ENCODE measurements around the gene NPR1. TPM values are rescaled to one million over a fixed set of nuclear protein-coding genes. Genes with fewer than 3 reads are reported as not detected.
A peak's percentile ranks its signal among the peaks of the same experiment; 100 is the strongest.

Gene NPR1
- total RNA-seq, 3 donors from 2014 or later = 19.9 to 134 (median 46.5) TPM

DNA sequence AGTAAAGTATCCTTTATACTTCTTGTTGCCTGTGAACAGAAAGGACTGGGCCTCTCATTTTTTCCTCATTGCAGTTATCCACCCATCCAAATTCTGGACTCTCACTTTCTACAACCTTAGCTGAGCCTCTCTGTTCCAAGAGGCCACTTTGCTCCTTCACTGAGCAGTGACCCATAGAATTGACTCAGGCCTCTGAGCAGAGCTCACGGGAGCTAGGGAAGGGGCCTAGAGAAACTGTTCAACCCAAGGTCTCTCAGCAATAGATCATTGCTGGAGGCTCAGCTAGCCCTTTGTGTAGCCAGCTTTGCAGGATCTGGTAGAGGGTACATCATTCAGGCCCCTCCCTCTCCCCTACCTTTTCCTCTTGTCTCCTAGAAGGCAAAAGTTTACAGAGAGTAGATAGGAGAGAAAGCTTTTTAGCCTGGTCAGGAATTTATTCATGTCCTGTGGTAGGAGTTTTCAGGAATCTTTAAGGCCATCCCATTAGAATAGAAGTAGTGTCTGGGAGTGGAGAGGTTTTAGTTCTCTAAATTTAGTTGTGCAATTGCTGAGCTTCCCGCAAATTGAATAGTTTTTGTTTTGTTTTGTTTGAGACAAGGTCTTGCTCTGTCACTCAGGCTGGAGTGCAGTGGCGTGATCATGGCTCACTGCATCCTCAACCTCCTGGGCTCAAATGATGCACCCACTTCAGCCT, 56.1 kb downstream of the NPR1 start:
- no peak for DNase-seq (ENCODE audit: low spot score in 2 of 2)

DNA sequence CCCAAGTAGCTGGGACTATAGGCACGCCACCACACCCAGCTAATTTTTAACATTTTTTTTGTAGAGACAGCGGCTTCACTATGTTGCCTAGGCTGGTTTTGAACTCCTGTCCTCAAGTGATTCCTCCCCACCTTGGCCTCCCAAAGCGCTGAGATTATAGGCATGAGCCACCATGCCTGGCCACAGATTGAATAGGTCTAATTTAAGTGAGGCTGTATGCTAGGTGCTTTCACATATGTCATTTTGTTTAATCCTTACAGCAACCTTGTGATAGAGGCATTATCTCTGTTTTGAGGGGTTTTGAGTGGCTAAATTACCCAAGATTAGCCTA, 56.6 kb downstream of the NPR1 start:
- H3K9me3 ChIP-seq = no peaks in the 10 kb centered on the region
- H3K4me3 ChIP-seq = no peak overlapping the region
- H3K27me3 ChIP-seq = no peaks in the 10 kb centered on the region
- intact Hi-C loops (cut with DNase I; ENCODE audit: low total_unique reads) = no loop called here
- H3K36me3 ChIP-seq = no peaks in the 10 kb centered on the region
- no peak for DNase-seq (ENCODE audit: low spot score in 2 of 2)
- no peaks in the 10 kb centered on the region for H3K4me1 ChIP-seq
- TF ChIP-seq POLR2AphosphoS5 (IDR thresholded peaks at IDR 0.05) = no peak
- TF ChIP-seq, protein P1, sequence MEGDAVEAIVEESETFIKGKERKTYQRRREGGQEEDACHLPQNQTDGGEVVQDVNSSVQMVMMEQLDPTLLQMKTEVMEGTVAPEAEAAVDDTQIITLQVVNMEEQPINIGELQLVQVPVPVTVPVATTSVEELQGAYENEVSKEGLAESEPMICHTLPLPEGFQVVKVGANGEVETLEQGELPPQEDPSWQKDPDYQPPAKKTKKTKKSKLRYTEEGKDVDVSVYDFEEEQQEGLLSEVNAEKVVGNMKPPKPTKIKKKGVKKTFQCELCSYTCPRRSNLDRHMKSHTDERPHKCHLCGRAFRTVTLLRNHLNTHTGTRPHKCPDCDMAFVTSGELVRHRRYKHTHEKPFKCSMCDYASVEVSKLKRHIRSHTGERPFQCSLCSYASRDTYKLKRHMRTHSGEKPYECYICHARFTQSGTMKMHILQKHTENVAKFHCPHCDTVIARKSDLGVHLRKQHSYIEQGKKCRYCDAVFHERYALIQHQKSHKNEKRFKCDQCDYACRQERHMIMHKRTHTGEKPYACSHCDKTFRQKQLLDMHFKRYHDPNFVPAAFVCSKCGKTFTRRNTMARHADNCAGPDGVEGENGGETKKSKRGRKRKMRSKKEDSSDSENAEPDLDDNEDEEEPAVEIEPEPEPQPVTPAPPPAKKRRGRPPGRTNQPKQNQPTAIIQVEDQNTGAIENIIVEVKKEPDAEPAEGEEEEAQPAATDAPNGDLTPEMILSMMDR (IDR thresholded peaks at IDR 0.05) = no peak
- TF ChIP-seq POLR2A (IDR thresholded peaks at IDR 0.05) = no peak
- peak overlapping the region in 1 of 2 donors; percentile 58 for H3K27ac ChIP-seq

More for the DNA sequence above, 56.1 kb downstream of the NPR1 start:
- H3K27me3 ChIP-seq = no peaks in the 10 kb centered on the region
- no peaks in the 10 kb centered on the region for H3K9me3 ChIP-seq
- no peak overlapping the region for H3K4me3 ChIP-seq
- H3K4me1 ChIP-seq = peaks cover 0 to under 1% of the 10 kb centered on the region in 2 donors
- intact Hi-C loops (cut with DNase I; ENCODE audit: low total_unique reads) = no loop called here
- TF ChIP-seq POLR2AphosphoS5 (IDR thresholded peaks at IDR 0.05) (no peak), POLR2A (IDR thresholded peaks at IDR 0.05) (no peak)
- TF ChIP-seq, protein P1 (IDR thresholded peaks at IDR 0.05) = no peak
- H3K27ac ChIP-seq = peak overlapping the region; percentile 0 to 58
- H3K36me3 ChIP-seq = no peaks in the 10 kb centered on the region

DNA sequence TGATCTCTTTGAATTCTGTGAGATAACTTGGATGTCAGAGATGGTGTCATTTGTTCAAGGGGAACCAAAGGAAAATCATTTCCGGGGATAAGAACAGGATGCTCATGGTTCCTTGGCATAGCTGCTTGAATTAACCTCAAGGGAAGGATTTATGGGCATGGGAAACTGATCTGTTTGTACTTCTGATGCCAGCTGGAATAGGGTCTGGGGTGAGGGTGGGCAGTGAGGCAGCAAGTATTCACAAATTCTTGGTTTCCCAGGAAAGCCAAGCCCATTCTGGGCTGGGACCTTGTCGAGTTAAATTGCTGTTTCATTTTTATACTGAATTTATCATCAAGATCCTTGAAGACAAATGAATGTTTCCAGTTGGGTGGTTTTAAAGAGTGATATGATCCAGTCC, 63.5 kb downstream of the NPR1 start:
- intact Hi-C loops (cut with DNase I; ENCODE audit: low total_unique reads) = loop anchor here (2.0 kb wide), 1 partner anchor 29 kb away; no protein-coding TSS in a partner anchor
- Histone ChIP-seq H3K9me3 (no peaks in the 10 kb centered on the region), H3K36me3 (no peaks in the 10 kb centered on the region), H3K4me3 (no peak overlapping the region), H3K4me1 (no peaks in the 10 kb centered on the region), H3K27me3 (no peaks in the 10 kb centered on the region), H3K27ac (peak overlapping the region in 1 of 2 donors; percentile 40)
- no peak for DNase-seq (ENCODE audit: low spot score in 2 of 2)
- TF ChIP-seq POLR2AphosphoS5 (IDR thresholded peaks at IDR 0.05) = no peak

GRCh38 chr1:153742411-153743142, 64.1 kb downstream of the NPR1 start:
- Histone ChIP-seq H3K4me3 (no peak overlapping the region), H3K9me3 (no peaks in the 10 kb centered on the region), H3K27ac (peak overlapping the region; percentile 27 to 64), H3K36me3 (no peaks in the 10 kb centered on the region), H3K27me3 (no peaks in the 10 kb centered on the region), H3K4me1 (no peaks in the 10 kb centered on the region)
- intact Hi-C loops (cut with DNase I; ENCODE audit: low total_unique reads) = no loop called here
- TF ChIP-seq, protein P1 (IDR thresholded peaks at IDR 0.05) = no peak
- TF ChIP-seq POLR2A (IDR thresholded peaks at IDR 0.05) (no peak), POLR2AphosphoS5 (IDR thresholded peaks at IDR 0.05) (no peak)
- no peak for DNase-seq (ENCODE audit: low spot score in 2 of 2)

Other genes with a start within 250 kb of the NPR1 start
- gene S100A7, start 218.0 kb upstream of the NPR1 start, total RNA-seq = not detected
- gene S100A6, start 142.7 kb upstream of the NPR1 start, total RNA-seq = 100 to 1,000 TPM; 351 to 861 (median 423) TPM
- not detected for gene S100A5, start 137.8 kb upstream of the NPR1 start, total RNA-seq
- 1,000 to 10,000 TPM in 1 of 3 donors, 100 to 1,000 TPM in 2; 177 to 1,015 (median 198) TPM for gene S100A4, start 132.9 kb upstream of the NPR1 start, total RNA-seq
- 1 to 10 TPM in 2 of 3 donors, under 1 TPM in 1; 0.44 to 2.6 (median 2.2) TPM for gene S100A3, start 129.4 kb upstream of the NPR1 start, total RNA-seq
- 1 to 10 TPM in 1 of 3 donors, under 1 TPM in 1, not detected in 1; 0.33 to 5.4 TPM for gene S100A2, start 112.8 kb upstream of the NPR1 start, total RNA-seq
- gene S100A16, start 65.6 kb upstream of the NPR1 start, total RNA-seq = 100 to 1,000 TPM in 2 of 3 donors, 10 to 100 TPM in 1; 52.0 to 154 (median 102) TPM
- gene S100A14, start 62.4 kb upstream of the NPR1 start, total RNA-seq = 10 to 100 TPM in 2 of 3 donors, not detected in 1; 70.1 to 99.2 TPM
- gene S100A13, start 51.2 kb upstream of the NPR1 start, total RNA-seq = 100 to 1,000 TPM; 163 to 221 (median 198) TPM
- 10 to 100 TPM in 2 of 3 donors, 1 to 10 TPM in 1; 6.1 to 40.0 (median 28.5) TPM for gene S100A1, start 50.3 kb upstream of the NPR1 start, total RNA-seq
- gene CHTOP, start 44.6 kb upstream of the NPR1 start, total RNA-seq = 100 to 1,000 TPM in 1 of 3 donors, 10 to 100 TPM in 2; 37.1 to 112 (median 71.8) TPM
- gene SNAPIN, start 20.0 kb upstream of the NPR1 start, total RNA-seq = 10 to 100 TPM; 43.3 to 70.7 (median 54.2) TPM
- gene ILF2, start 7.7 kb upstream of the NPR1 start, total RNA-seq = 100 to 1,000 TPM in 2 of 3 donors, 10 to 100 TPM in 1; 92.2 to 169 (median 147) TPM
- 10 to 100 TPM; 46.5 to 53.4 (median 51.7) TPM for gene INTS3, start 49.4 kb downstream of the NPR1 start, total RNA-seq
- 10 to 100 TPM; 23.0 to 36.2 (median 31.5) TPM for gene SLC27A3, start 96.7 kb downstream of the NPR1 start, total RNA-seq
- 10 to 100 TPM; 18.7 to 21.2 (median 20.0) TPM for gene GATAD2B, start 244.3 kb downstream of the NPR1 start, total RNA-seq

All from breast epithelium (tissue), 4 donors.